Kidney (tissue), 14 donors: ENCODE results near the gene ZNF107. TPM values are rescaled to one million over a fixed set of nuclear protein-coding genes. Genes with fewer than 3 reads are reported as not detected.

Experiments used
- DNase-seq, 5 donors: peaks; one replicate each; pipeline ENCODE4 v3.0.0-alpha.2; 2013 to 2020
- FAIRE-seq: peaks from 2 replicates; lab custom pipeline; 2012; peaks lifted over from hg19 to GRCh38; lab: Jason Lieb, UNC
- H3K27ac ChIP-seq, 2 donors: one replicate each; pipeline ENCODE4 v1.7.0; 2013; ENCODE audit warnings: low read depth in 2 of 2, low read length in 2 of 2, inconsistent platforms in 1 of 2
- H3K27me3 ChIP-seq: one replicate; pipeline ENCODE4 v1.7.1; 2013; ENCODE audit warnings: low read length, inconsistent platforms; ENCODE audit not compliant: control insufficient read depth, insufficient read depth
- H3K36me3 ChIP-seq, 3 donors: one replicate each; pipeline versions ENCODE4 v1.7.0 to v1.7.1; 2013; ENCODE audit warnings: low read length in 3 of 3, control low read depth in 1 of 3, inconsistent platforms in 1 of 3; ENCODE audit not compliant: insufficient read depth in 3 of 3, control insufficient read depth in 2 of 3
- H3K4me1 ChIP-seq, 3 donors: one replicate each; pipeline versions ENCODE4 v1.7.0 to v1.7.1; 2013; ENCODE audit warnings: low read length in 3 of 3, inconsistent platforms in 1 of 3, low read depth in 1 of 3; ENCODE audit not compliant: control insufficient read depth in 2 of 3, insufficient read depth in 2 of 3
- H3K4me3 ChIP-seq, 3 donors: one replicate each; pipeline versions ENCODE4 v1.7.0 to v1.8.1; 2013; ENCODE audit warnings: low read length in 3 of 3, control low read depth in 1 of 3, inconsistent platforms in 1 of 3
- H3K9ac ChIP-seq, 3 donors: one replicate each; pipeline versions ENCODE4 v1.7.0 to v1.7.1; 2013; ENCODE audit warnings: low read length in 3 of 3, control low read depth in 1 of 3, inconsistent platforms in 1 of 3
- H3K9me3 ChIP-seq, 3 donors: one replicate each; pipeline versions ENCODE4 v1.7.0 to v1.7.1; 2013; ENCODE audit warnings: low read length in 3 of 3, control low read depth in 1 of 3, inconsistent platforms in 1 of 3; ENCODE audit not compliant: control insufficient read depth in 2 of 3, insufficient read depth in 1 of 3
- CTCF ChIP-seq: IDR thresholded peaks from 3 replicates; pipeline ENCODE4 v1.5.1; 2012; ENCODE audit warnings: mild to moderate bottlenecking, moderate library complexity, borderline replicate concordance; ENCODE audit not compliant: insufficient read depth; ENCODE audit errors: extremely low read depth
- intact Hi-C: fragments of 100-400 bp; cut with DNase I; formaldehyde crosslinking; loops from one replicate; pipeline ENCODE4 v1.11.1; 2022
- polyA plus RNA-seq: library from polyadenylated mRNA; stranded (reverse); fragments of 350-450 nt; fragmentation: Illumina TruSeq; extraction: RNeasy Lipid Tissue Mini Kit (QIAGEN cat#74804); gene quantifications from one replicate; pipeline ENCODE4 v1.2.3, GENCODE V29; 2014; ENCODE audit warnings: low read depth, low replicate concordance; ENCODE audit not compliant: insufficient read depth
- total RNA-seq: library from RNA; stranded (reverse); fragmentation: NEBNext Ultra II Directional; extraction: Animal tissue kit (Norgen Biotek cat#: 25700); gene quantifications from one replicate; pipeline ENCODE4 v1.2.1, GENCODE V29; 2021
- donor health status: control.
- donor health status: control.
- donor health status: control.
- donor health status: control.
- donor health status: control.
- donor health status: DM: yes; HTN: yes; CAD: no.
- donor health status: Normal renal cell carcinoma (clear cell type).

ZNF107 gene
- total and polyA plus RNA-seq, 2 donors from 2014 or later: 0.80 to 8.0 TPM

GRCh38 chr7:64634406-64635062 lies 31.4 kb upstream of the ZNF107 start:
- H3K27me3 ChIP-seq: no peaks in the 10 kb centered on the region
- H3K9ac ChIP-seq: no peak overlapping the region
- intact Hi-C loops: no loop called here
- H3K4me3 ChIP-seq: no peak overlapping the region
- H3K27ac ChIP-seq: no peak overlapping the region
- H3K4me1 ChIP-seq: no peaks in the 10 kb centered on the region
- FAIRE-seq (no peak), DNase-seq (no peak)
- no peaks in the 10 kb centered on the region for H3K36me3 ChIP-seq
- TF ChIP-seq CTCF: no peak
- H3K9me3 ChIP-seq: no peaks in the 10 kb centered on the region

GRCh38 chr7:64636386-64636785 lies 29.5 kb upstream of the ZNF107 start:
- no peaks in the 10 kb centered on the region for H3K9me3 ChIP-seq
- intact Hi-C loops: no loop called here
- no peaks in the 10 kb centered on the region for H3K27me3 ChIP-seq
- no peaks in the 10 kb centered on the region for H3K4me1 ChIP-seq
- no peaks in the 10 kb centered on the region for H3K36me3 ChIP-seq
- DNase-seq (no peak), FAIRE-seq (no peak)
- TF ChIP-seq CTCF: no peak
- H3K4me3 ChIP-seq: no peak overlapping the region
- H3K9ac ChIP-seq: no peak overlapping the region
- no peak overlapping the region for H3K27ac ChIP-seq

- H3K4me3 ChIP-seq: no peak overlapping the region
- no peak for DNase-seq
- FAIRE-seq: no peak
- H3K36me3 ChIP-seq: no peaks in the 10 kb centered on the region
- H3K27ac ChIP-seq: no peak overlapping the region
- intact Hi-C loops: no loop called here
- TF ChIP-seq CTCF: no peak
- H3K9ac ChIP-seq: no peak overlapping the region
- no peaks in the 10 kb centered on the region for H3K9me3 ChIP-seq
- no peaks in the 10 kb centered on the region for H3K27me3 ChIP-seq
- H3K4me1 ChIP-seq: no peaks in the 10 kb centered on the region
Measured at GRCh38 chr7:64637521-64638445, 28.1 kb upstream of the ZNF107 start.
